Measurements from ENCODE around the gene BRD2. TPM values are rescaled to one million over a fixed set of nuclear protein-coding genes. Genes with fewer than 3 reads are reported as not detected.
A peak's percentile ranks its signal among the peaks of the same experiment; 100 is the strongest.
"Not testable (repeated sequence)": the region's sequence is repeated elsewhere in the genome, so short reads cannot be mapped to it uniquely, and the experiment has no call there.

The BRD2 gene
- total RNA-seq, 1 donor from 2014 or later: 140 TPM

GRCh38 chr6:32940656-32941213, 27.7 kb upstream of the BRD2 start, which contains the start of gene HLA-DMB:
Gene HLA-DMB (minus strand): TSS chr6:32941028. CDS start chr6:32940807, 221 bp downstream.
- no peaks in the 10 kb centered on the region for H3K36me3 ChIP-seq
- TF ChIP-seq, protein P1, sequence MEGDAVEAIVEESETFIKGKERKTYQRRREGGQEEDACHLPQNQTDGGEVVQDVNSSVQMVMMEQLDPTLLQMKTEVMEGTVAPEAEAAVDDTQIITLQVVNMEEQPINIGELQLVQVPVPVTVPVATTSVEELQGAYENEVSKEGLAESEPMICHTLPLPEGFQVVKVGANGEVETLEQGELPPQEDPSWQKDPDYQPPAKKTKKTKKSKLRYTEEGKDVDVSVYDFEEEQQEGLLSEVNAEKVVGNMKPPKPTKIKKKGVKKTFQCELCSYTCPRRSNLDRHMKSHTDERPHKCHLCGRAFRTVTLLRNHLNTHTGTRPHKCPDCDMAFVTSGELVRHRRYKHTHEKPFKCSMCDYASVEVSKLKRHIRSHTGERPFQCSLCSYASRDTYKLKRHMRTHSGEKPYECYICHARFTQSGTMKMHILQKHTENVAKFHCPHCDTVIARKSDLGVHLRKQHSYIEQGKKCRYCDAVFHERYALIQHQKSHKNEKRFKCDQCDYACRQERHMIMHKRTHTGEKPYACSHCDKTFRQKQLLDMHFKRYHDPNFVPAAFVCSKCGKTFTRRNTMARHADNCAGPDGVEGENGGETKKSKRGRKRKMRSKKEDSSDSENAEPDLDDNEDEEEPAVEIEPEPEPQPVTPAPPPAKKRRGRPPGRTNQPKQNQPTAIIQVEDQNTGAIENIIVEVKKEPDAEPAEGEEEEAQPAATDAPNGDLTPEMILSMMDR (IDR thresholded peaks at IDR 0.05): no peak
- H3K27me3 ChIP-seq: no peaks in the 10 kb centered on the region
- no peaks in the 10 kb centered on the region for H3K9me3 ChIP-seq
- peak within 1 kb of the TSS; percentile 33 to 56 for H3K4me3 ChIP-seq
- intact Hi-C loops (cut with DNase I): loop anchor here (2.0 kb wide), 1 partner anchor 32 kb away; no protein-coding TSS in a partner anchor
- peaks cover 0 to 3% of the 10 kb centered on the region in 2 donors for H3K4me1 ChIP-seq
- peak within 1 kb of the TSS; percentile 41 to 50 for H3K27ac ChIP-seq
- peak in 1 of 2 donors; percentile 84 for DNase-seq (ENCODE audit: low spot score in 2 of 2)

GRCh38 chr6:32941214-32941768, 27.1 kb upstream of the BRD2 start:
- intact Hi-C loops (cut with DNase I): loop anchor here (2.0 kb wide), 1 partner anchor 32 kb away; no protein-coding TSS in a partner anchor
- DNase-seq (ENCODE audit: low spot score in 2 of 2): no peak
- H3K27me3 ChIP-seq: no peaks in the 10 kb centered on the region
- peak overlapping the region; percentile 41 to 50 for H3K27ac ChIP-seq
- no peaks in the 10 kb centered on the region for H3K36me3 ChIP-seq
- TF ChIP-seq, protein P1 (IDR thresholded peaks at IDR 0.05): no peak
- peaks cover 0 to 4% of the 10 kb centered on the region in 2 donors for H3K9me3 ChIP-seq
- peaks cover 0 to 3% of the 10 kb centered on the region in 2 donors for H3K4me1 ChIP-seq
- H3K4me3 ChIP-seq: peak overlapping the region in 1 of 2 donors; percentile 56

- H3K4me3 ChIP-seq; H3K27me3 ChIP-seq; intact Hi-C loops (cut with DNase I); H3K36me3 ChIP-seq; H3K4me1 ChIP-seq; H3K9me3 ChIP-seq; DNase-seq (ENCODE audit: low spot score in 2 of 2); H3K27ac ChIP-seq: not testable (repeated sequence)
Measured at GRCh38 chr6:32942555-32943123, 25.8 kb upstream of the BRD2 start.

- Histone ChIP-seq H3K27ac (no peak overlapping the region), H3K4me1 (peaks cover 0 to 3% of the 10 kb centered on the region in 2 donors), H3K9me3 (peaks cover 0 to 6% of the 10 kb centered on the region in 2 donors), H3K36me3 (no peaks in the 10 kb centered on the region), H3K27me3 (no peaks in the 10 kb centered on the region), H3K4me3 (no peak overlapping the region)
- TF ChIP-seq, protein P1 (IDR thresholded peaks at IDR 0.05): no peak
- intact Hi-C loops (cut with DNase I): no loop called here
- no peak for DNase-seq (ENCODE audit: low spot score in 2 of 2)
Measured at GRCh38 chr6:32943864-32944649, 24.3 kb upstream of the BRD2 start.

DNA sequence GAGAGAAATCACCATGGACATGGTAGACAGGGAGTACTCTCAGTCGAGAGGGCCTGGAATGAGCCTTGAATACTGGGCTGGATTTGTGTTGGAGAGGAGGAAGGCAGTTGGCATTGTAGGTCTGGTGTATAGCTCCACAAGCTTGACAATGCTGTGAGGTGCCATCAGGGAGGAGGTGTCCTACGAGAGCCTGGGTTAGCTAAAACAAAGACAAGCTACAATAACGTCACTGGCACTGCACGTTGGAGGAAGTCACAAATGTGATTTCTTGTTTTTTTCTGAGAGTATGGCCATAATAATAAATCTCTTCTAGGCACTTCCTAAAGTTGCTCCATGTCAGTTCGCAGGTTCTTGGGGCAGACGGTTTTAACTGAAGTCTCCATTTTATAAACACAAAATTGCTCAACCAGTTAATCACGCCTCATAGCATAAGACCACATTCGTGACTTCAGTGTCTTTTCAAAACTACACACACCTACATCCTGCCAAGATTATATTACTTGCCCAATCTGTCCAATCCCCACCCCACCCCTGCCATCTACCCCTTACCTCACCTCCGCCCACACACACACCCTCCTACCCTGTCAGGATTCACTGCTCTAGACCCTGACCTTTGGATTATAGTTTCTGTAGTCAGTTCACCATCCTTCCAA, 23.2 kb upstream of the BRD2 start:
- intact Hi-C loops (cut with DNase I): no loop called here
- TF ChIP-seq, protein P1 (IDR thresholded peaks at IDR 0.05): no peak
- DNase-seq (ENCODE audit: low spot score in 2 of 2): no peak
- Histone ChIP-seq H3K36me3 (no peaks in the 10 kb centered on the region), H3K4me3 (no peak overlapping the region), H3K27ac (peak overlapping the region in 1 of 2 donors; percentile 19), H3K9me3 (peaks cover 0 to 6% of the 10 kb centered on the region in 2 donors), H3K4me1 (peaks cover 0 to 3% of the 10 kb centered on the region in 2 donors), H3K27me3 (no peaks in the 10 kb centered on the region)
